DMS53 treated with DMSO at 0.1 percent for 48 hours (cell line): ENCODE data around the gene NOC2L.

Experiments used
- DNase-seq: peaks from one replicate; lab custom pipeline; 2025; ENCODE audit not compliant: unreplicated experiment; lab: John Stamatoyannopoulos, UW

NOC2L gene

GRCh38 chr1:944341-945325 lies 14.4 kb downstream of the NOC2L start:
- DNase-seq = no peak

GRCh38 chr1:943545-944340 lies 15.3 kb downstream of the NOC2L start:
- DNase-seq = no peak

GRCh38 chr1:942864-943533 lies 16.1 kb downstream of the NOC2L start:
- no peak for DNase-seq

- DNase-seq = no peak
Observed at GRCh38 chr1:942411-942821, 16.6 kb downstream of the NOC2L start.

GRCh38 chr1:941588-942383 lies 17.3 kb downstream of the NOC2L start:
- DNase-seq = peak; percentile 31

- DNase-seq = no peak
Observed at GRCh38 chr1:941015-941587, 18.0 kb downstream of the NOC2L start.

GRCh38 chr1:940107-941014 lies 18.7 kb downstream of the NOC2L start:
- no peak for DNase-seq

- DNase-seq = no peak
Observed at GRCh38 chr1:939511-940106, 19.4 kb downstream of the NOC2L start.

GRCh38 chr1:938711-939489 lies 20.2 kb downstream of the NOC2L start:
- no peak for DNase-seq

GRCh38 chr1:938088-938683 lies 20.9 kb downstream of the NOC2L start:
- DNase-seq = peak; percentile 20

- DNase-seq = no peak
Observed at GRCh38 chr1:937521-937920, 21.5 kb downstream of the NOC2L start.

GRCh38 chr1:936348-937264 lies 22.4 kb downstream of the NOC2L start:
- DNase-seq = no peak

- no peak for DNase-seq
Observed at GRCh38 chr1:935751-936231, 23.3 kb downstream of the NOC2L start.

- no peak for DNase-seq
Observed at GRCh38 chr1:934991-935750, 23.9 kb downstream of the NOC2L start.

GRCh38 chr1:933603-933940 lies 25.5 kb downstream of the NOC2L start:
- no peak for DNase-seq
